Ovary (tissue), 3 donors: ENCODE measurements around the gene NCS1.

Source experiments
- CTCF ChIP-seq, 3 donors: fragments of 450-650 bp in 2 of 3; fragments of 200-600 bp in 1 of 3; IDR thresholded peaks; one replicate each; pipeline versions ENCODE4 v1.5.1 to v1.8.0; 2016 to 2022; ENCODE audit warnings: antibody characterized with exemption in 3 of 3, mild to moderate bottlenecking in 1 of 3
- EP300 ChIP-seq: sonication (generic); formaldehyde crosslinking; IDR thresholded peaks from one replicate; pipeline ENCODE4 v1.6.1; 2017; ENCODE audit warnings: antibody characterized with exemption
- POLR2A ChIP-seq: fragments of 450-650 bp; IDR thresholded peaks from one replicate; pipeline ENCODE4 v1.6.1; 2017; ENCODE audit warnings: antibody characterized with exemption, mild to moderate bottlenecking, moderate library complexity
- donor health status: DM: no; HTN: no; CAD: no.

GRCh38 chr9:130191068-130191748 is 19.0 kb downstream of the NCS1 start:
- TF ChIP-seq CTCF (IDR thresholded peaks at IDR 0.05) (no peak), EP300 (no peak), POLR2A (no peak)
